ENCODE data around the gene MSI2. TPM values are rescaled to one million over a fixed set of nuclear protein-coding genes. Genes with fewer than 3 reads are reported as not detected.

MSI2 gene
- total RNA-seq, 1 donor from 2014 or later, result 67.9 TPM

GRCh38 chr17:57672971-57673370, 416.6 kb downstream of the MSI2 start:
- Mint-ChIP-seq H3K27ac (ENCODE audit: unreplicated experiment) (no peak overlapping the region), H3K9me3 (ENCODE audit: unreplicated experiment) (peaks cover 2% of the 10 kb centered on the region), H3K36me3 (ENCODE audit: low read depth, unreplicated experiment) (peaks cover 19% of the 10 kb centered on the region), H3K4me1 (ENCODE audit: low read depth, unreplicated experiment) (peaks cover 9% of the 10 kb centered on the region), H3K4me3 (ENCODE audit: unreplicated experiment) (no peak overlapping the region), H3K27me3 (ENCODE audit: low read depth, unreplicated experiment) (no peaks in the 10 kb centered on the region)
- no peak overlapping the region for H3K4me3 ChIP-seq (ENCODE audit: insufficient read depth, low read depth, low read length)
- H3K9me3 ChIP-seq (ENCODE audit: insufficient read depth, low read depth, low read length), result no peaks in the 10 kb centered on the region
- FAIRE-seq, result no peak
- H4K20me1 ChIP-seq (ENCODE audit: insufficient read depth, low read length), result no peaks in the 10 kb centered on the region
- no peaks in the 10 kb centered on the region for H3K79me2 ChIP-seq (ENCODE audit: insufficient read depth, low read length)
- TF ChIP-seq EZH2 (IDR thresholded peaks at IDR 0.05; ENCODE audit: insufficient read depth, low read length), result no peak
- TF ChIP-seq, protein P1, sequence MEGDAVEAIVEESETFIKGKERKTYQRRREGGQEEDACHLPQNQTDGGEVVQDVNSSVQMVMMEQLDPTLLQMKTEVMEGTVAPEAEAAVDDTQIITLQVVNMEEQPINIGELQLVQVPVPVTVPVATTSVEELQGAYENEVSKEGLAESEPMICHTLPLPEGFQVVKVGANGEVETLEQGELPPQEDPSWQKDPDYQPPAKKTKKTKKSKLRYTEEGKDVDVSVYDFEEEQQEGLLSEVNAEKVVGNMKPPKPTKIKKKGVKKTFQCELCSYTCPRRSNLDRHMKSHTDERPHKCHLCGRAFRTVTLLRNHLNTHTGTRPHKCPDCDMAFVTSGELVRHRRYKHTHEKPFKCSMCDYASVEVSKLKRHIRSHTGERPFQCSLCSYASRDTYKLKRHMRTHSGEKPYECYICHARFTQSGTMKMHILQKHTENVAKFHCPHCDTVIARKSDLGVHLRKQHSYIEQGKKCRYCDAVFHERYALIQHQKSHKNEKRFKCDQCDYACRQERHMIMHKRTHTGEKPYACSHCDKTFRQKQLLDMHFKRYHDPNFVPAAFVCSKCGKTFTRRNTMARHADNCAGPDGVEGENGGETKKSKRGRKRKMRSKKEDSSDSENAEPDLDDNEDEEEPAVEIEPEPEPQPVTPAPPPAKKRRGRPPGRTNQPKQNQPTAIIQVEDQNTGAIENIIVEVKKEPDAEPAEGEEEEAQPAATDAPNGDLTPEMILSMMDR (IDR thresholded peaks at IDR 0.05; ENCODE audit: insufficient read depth, low read depth, low read length), result no peak
- no peak overlapping the region for H2AFZ ChIP-seq (ENCODE audit: low read depth, low read length)
- no peaks in the 10 kb centered on the region for H3K27me3 ChIP-seq (ENCODE audit: insufficient read depth, low read length)
- no peak overlapping the region for H3K27ac ChIP-seq (ENCODE audit: low read depth, low read length)
- H3K4me2 ChIP-seq (ENCODE audit: low read length), result no peak overlapping the region
- no peaks in the 10 kb centered on the region for H3K36me3 ChIP-seq (ENCODE audit: insufficient read depth, low read length)
- DNase-seq (ENCODE audit: low read depth), result no peak
- H3K9ac ChIP-seq (ENCODE audit: low read length), result no peak overlapping the region
- H3K4me1 ChIP-seq (ENCODE audit: insufficient read depth, low read length), result peaks cover 9% of the 10 kb centered on the region

DNA sequence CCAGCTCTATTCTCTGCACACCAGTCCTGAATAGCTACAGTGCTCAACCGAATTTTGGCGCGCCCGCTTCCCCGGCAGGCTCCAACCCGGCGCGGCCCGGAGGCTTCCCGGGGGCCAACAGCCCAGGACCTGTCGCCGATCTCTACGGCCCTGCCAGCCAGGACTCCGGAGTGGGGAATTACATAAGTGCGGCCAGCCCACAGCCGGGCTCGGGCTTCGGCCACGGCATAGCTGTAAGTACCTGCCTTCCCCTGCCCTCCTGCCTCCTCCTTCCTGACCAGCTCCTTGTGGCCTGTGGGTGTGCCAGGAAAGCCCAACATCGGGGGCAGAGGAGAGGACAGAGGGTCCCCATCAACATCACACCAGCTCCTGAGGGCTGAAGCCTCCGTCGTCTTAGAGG, 418.6 kb downstream of the MSI2 start:
- H3K27ac Mint-ChIP-seq (ENCODE audit: unreplicated experiment), result no peak overlapping the region
- DNase-seq (ENCODE audit: low read depth), result no peak

More for the DNA sequence above, 418.6 kb downstream of the MSI2 start:
- H3K27me3 Mint-ChIP-seq (ENCODE audit: low read depth, unreplicated experiment), result no peaks in the 10 kb centered on the region
- Histone ChIP-seq H3K27me3 (ENCODE audit: insufficient read depth, low read length) (no peaks in the 10 kb centered on the region), H3K9me3 (ENCODE audit: insufficient read depth, low read depth, low read length) (no peaks in the 10 kb centered on the region), H3K4me2 (ENCODE audit: low read length) (no peak overlapping the region), H3K27ac (ENCODE audit: low read depth, low read length) (no peak overlapping the region), H4K20me1 (ENCODE audit: insufficient read depth, low read length) (no peaks in the 10 kb centered on the region), H3K36me3 (ENCODE audit: insufficient read depth, low read length) (no peaks in the 10 kb centered on the region), H2AFZ (ENCODE audit: low read depth, low read length) (no peak overlapping the region), H3K9ac (ENCODE audit: low read length) (no peak overlapping the region), H3K79me2 (ENCODE audit: insufficient read depth, low read length) (no peaks in the 10 kb centered on the region), H3K4me3 (ENCODE audit: insufficient read depth, low read depth, low read length) (no peak overlapping the region), H3K4me1 (ENCODE audit: insufficient read depth, low read length) (peaks cover 9% of the 10 kb centered on the region)
- no peak overlapping the region for H3K4me3 Mint-ChIP-seq (ENCODE audit: unreplicated experiment)
- peaks cover 2% of the 10 kb centered on the region for H3K9me3 Mint-ChIP-seq (ENCODE audit: unreplicated experiment)
- H3K36me3 Mint-ChIP-seq (ENCODE audit: low read depth, unreplicated experiment), result peaks cover 15% of the 10 kb centered on the region
- peaks cover 9% of the 10 kb centered on the region for H3K4me1 Mint-ChIP-seq (ENCODE audit: low read depth, unreplicated experiment)
- TF ChIP-seq, protein P1 (IDR thresholded peaks at IDR 0.05; ENCODE audit: insufficient read depth, low read depth, low read length), result no peak
- TF ChIP-seq EZH2 (IDR thresholded peaks at IDR 0.05; ENCODE audit: insufficient read depth, low read length), result no peak
- no peak for FAIRE-seq
